Measurements from ENCODE around the gene GALNTL6. TPM values are rescaled to one million over a fixed set of nuclear protein-coding genes. Genes with fewer than 3 reads are reported as not detected.

Gene GALNTL6
- total and polyA plus RNA-seq, 2 donors (not counting 3 experiments of a cell fraction or from before 2014, with no cell fraction given): not detected

DNA sequence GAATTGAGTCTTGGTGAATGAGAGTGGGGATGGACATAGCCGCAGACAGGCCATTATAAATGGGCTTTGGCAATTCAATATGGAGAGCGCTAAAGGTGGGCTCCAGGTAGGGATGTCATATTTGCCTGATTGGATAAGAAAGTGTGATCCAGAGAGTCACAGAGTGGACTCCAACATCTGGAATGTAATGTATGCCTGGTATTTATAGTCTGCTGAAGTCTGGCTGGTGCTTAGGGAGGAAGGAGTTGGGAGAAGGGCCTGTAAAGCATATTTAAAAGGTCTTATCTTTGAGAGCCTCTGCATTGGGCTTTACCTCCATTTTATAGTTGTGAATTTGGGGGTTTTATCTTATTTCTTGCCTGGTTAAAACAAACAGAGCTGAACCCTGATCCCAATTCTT, 153.2 kb downstream of the GALNTL6 start:
- Histone ChIP-seq H3K9me1 (replicated peaks; ENCODE audit: control insufficient read depth, extremely low read depth, insufficient read depth, low read length) (no peaks in the 10 kb centered on the region), H3K4me2 (ENCODE audit: insufficient read depth, low read length) (no peak overlapping the region), H4K20me1 (replicated peaks; ENCODE audit: control insufficient read depth, extremely low read depth, insufficient read depth, low read length) (no peaks in the 10 kb centered on the region), H3K36me3 (ENCODE audit: control insufficient read depth in 2 of 2, extremely low read depth in 1 of 2, insufficient read depth in 2 of 2, low read length in 2 of 2) (no peaks in the 10 kb centered on the region), H3K79me2 (ENCODE audit: control insufficient read depth, insufficient read depth, low read length) (no peaks in the 10 kb centered on the region), H3K4me3 (replicated peaks in 1 of 3; ENCODE audit: insufficient read depth in 1 of 3, low read depth in 1 of 3, low read length in 3 of 3) (no peak overlapping the region), H2AFZ (ENCODE audit: low read depth, low read length) (no peak overlapping the region), H3K9ac (replicated peaks; ENCODE audit: extremely low read depth, insufficient read depth, low read length) (no peak overlapping the region), H3K27ac (ENCODE audit: insufficient read depth, low read depth, low read length) (no peak overlapping the region), H3K9me3 (replicated peaks; ENCODE audit: control insufficient read depth, insufficient read depth, low read length) (no peaks in the 10 kb centered on the region), H3K27me3 (ENCODE audit: control insufficient read depth in 2 of 2, insufficient read depth in 2 of 2, low read length in 2 of 2) (no peaks in the 10 kb centered on the region), H3K4me1 (ENCODE audit: control insufficient read depth, extremely low read depth, insufficient read depth, low read length) (no peaks in the 10 kb centered on the region)
- FAIRE-seq (no peak), DNase-seq (ENCODE audit: low read depth, low spot score) (no peak)
- dilution Hi-C loops (cut with MboI; ENCODE audit: extremely low pct_ligation_motif_present, low sequenced_read_pairs): no loop called here
- BruUV-seq (replicated peaks): no TSS peak
- TF ChIP-seq FOS (IDR thresholded peaks at IDR 0.05; ENCODE audit: borderline replicate concordance, insufficient read depth, low read length): no peak
- TF ChIP-seq GATA2 (IDR thresholded peaks at IDR 0.05; ENCODE audit: insufficient read depth, insufficient read length, low read depth, low read length): no peak
- no peak for TF ChIP-seq JUN (IDR thresholded peaks at IDR 0.05; ENCODE audit: borderline replicate concordance, insufficient read depth, insufficient read length, low read depth)
- TF ChIP-seq, protein P1, sequence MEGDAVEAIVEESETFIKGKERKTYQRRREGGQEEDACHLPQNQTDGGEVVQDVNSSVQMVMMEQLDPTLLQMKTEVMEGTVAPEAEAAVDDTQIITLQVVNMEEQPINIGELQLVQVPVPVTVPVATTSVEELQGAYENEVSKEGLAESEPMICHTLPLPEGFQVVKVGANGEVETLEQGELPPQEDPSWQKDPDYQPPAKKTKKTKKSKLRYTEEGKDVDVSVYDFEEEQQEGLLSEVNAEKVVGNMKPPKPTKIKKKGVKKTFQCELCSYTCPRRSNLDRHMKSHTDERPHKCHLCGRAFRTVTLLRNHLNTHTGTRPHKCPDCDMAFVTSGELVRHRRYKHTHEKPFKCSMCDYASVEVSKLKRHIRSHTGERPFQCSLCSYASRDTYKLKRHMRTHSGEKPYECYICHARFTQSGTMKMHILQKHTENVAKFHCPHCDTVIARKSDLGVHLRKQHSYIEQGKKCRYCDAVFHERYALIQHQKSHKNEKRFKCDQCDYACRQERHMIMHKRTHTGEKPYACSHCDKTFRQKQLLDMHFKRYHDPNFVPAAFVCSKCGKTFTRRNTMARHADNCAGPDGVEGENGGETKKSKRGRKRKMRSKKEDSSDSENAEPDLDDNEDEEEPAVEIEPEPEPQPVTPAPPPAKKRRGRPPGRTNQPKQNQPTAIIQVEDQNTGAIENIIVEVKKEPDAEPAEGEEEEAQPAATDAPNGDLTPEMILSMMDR (IDR thresholded peaks at IDR 0.05; ENCODE audit: extremely low read depth in 1 of 2, insufficient read depth in 1 of 2, low read depth in 1 of 2, low read length in 2 of 2): no peak
- no peak for TF ChIP-seq MYC (IDR thresholded peaks at IDR 0.05; ENCODE audit: low read depth, low read length)
- TF ChIP-seq EZH2 (IDR thresholded peaks at IDR 0.05; ENCODE audit: borderline replicate concordance, low read depth, low read length, severe bottlenecking): no peak
- TF ChIP-seq, protein P2, sequence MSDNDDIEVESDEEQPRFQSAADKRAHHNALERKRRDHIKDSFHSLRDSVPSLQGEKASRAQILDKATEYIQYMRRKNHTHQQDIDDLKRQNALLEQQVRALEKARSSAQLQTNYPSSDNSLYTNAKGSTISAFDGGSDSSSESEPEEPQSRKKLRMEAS (IDR thresholded peaks at IDR 0.05; ENCODE audit: insufficient read depth, insufficient read length): no peak
- no peak for TF ChIP-seq POLR2AphosphoS5 (IDR thresholded peaks at IDR 0.05; ENCODE audit: insufficient read depth, low read depth, low read length)
- ChIA-PET POLR2A (no interaction called here), CTCF (no interaction called here)
- intact Hi-C loops (cut with micrococcal nuclease): no loop called here

Data from endothelial cell of umbilical vein (primary cell).